Measurements from ENCODE around the gene GAS2L2.

DNA sequence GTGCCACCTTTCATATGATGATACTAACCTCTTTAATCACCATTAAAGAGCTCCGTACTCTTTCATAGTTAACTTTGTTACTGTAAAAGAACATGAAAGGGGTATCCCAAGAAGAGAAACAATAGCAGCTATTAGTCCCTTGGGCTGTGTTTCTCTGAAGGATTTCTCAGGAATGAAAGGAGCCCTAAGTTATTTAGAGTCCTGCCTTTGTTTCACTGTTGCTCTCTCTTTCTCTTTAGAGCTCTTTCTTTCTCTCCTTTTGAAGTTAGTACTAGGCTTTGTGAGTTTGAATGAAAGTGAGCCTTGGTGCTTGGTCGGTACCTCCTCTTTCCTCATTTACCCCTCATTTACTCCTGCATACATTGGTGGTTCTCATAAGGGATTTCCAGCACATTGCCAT is 42.1 kb downstream of the GAS2L2 start:
- TF ChIP-seq POLR2A (IDR thresholded peaks at IDR 0.05), result no peak
- TF ChIP-seq, protein P1, sequence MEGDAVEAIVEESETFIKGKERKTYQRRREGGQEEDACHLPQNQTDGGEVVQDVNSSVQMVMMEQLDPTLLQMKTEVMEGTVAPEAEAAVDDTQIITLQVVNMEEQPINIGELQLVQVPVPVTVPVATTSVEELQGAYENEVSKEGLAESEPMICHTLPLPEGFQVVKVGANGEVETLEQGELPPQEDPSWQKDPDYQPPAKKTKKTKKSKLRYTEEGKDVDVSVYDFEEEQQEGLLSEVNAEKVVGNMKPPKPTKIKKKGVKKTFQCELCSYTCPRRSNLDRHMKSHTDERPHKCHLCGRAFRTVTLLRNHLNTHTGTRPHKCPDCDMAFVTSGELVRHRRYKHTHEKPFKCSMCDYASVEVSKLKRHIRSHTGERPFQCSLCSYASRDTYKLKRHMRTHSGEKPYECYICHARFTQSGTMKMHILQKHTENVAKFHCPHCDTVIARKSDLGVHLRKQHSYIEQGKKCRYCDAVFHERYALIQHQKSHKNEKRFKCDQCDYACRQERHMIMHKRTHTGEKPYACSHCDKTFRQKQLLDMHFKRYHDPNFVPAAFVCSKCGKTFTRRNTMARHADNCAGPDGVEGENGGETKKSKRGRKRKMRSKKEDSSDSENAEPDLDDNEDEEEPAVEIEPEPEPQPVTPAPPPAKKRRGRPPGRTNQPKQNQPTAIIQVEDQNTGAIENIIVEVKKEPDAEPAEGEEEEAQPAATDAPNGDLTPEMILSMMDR (IDR thresholded peaks at IDR 0.05 in 4 of 5, conservative IDR thresholded peaks at IDR 0.05 in 1 of 5), result no peak
